GM12865 (cell line): Measurements from ENCODE around the gene HAGH.
"Not testable (repeated sequence)": the region's sequence is repeated elsewhere in the genome, so short reads cannot be mapped to it uniquely, and the experiment has no call there.

ENCODE experiments used
- DNase-seq: peaks from one replicate; pipeline ENCODE4 v3.0.0; 2010; ENCODE audit warnings: low read depth
- H3K4me3 ChIP-seq: 2 replicates; pipeline ENCODE4 v1.5.1; 2011; ENCODE audit warnings: mild to moderate bottlenecking, low read depth, low read length, control low read depth
- CTCF ChIP-seq: IDR thresholded peaks from 2 replicates; pipeline ENCODE4 v1.5.1; 2011; ENCODE audit warnings: low read length, control low read depth, low read depth, inconsistent platforms; ENCODE audit not compliant: insufficient read depth; ENCODE audit errors: missing control alignments

Gene HAGH

GRCh38 chr16:1826691-1827573 is at the start of gene HAGH, which contains the start of gene FAHD1:
TSS of gene HAGH (minus strand) at chr16:1826825. CDS start at chr16:1826787, 38 bp downstream.
TSS of gene FAHD1 (plus strand) at chr16:1827206. CDS start at chr16:1827239, 33 bp downstream.
- H3K4me3 ChIP-seq, result peak within 1 kb of the TSS; percentile 56
- peak; percentile 95 for DNase-seq
- TF ChIP-seq CTCF, result no peak

GRCh38 chr16:1876066-1876465 is 49.4 kb upstream of the HAGH start:
- not testable (repeated sequence) for H3K4me3 ChIP-seq, DNase-seq

GRCh38 chr16:1874854-1875253 is 48.2 kb upstream of the HAGH start:
- no peak for TF ChIP-seq CTCF
- peak; percentile 21 for DNase-seq
- H3K4me3 ChIP-seq, result no peak overlapping the region

GRCh38 chr16:1871974-1872635 is 45.5 kb upstream of the HAGH start, which contains the start of gene MEIOB:
TSS of gene MEIOB (minus strand) at chr16:1872164. CDS start at chr16:1868175, 3,989 bp downstream.
- H3K4me3 ChIP-seq, result no peak within 1 kb of the TSS
- peak; percentile 5 for DNase-seq

GRCh38 chr16:1870365-1871082 is 43.9 kb upstream of the HAGH start:
- DNase-seq, result no peak
- TF ChIP-seq CTCF, result no peak
- H3K4me3 ChIP-seq, result no peak overlapping the region

More at GRCh38 chr16:1871974-1872635, 45.5 kb upstream of the HAGH start, which contains the start of gene MEIOB:
- TF ChIP-seq CTCF, result no peak

GRCh38 chr16:1865902-1866690 is 39.5 kb upstream of the HAGH start:
- DNase-seq, result no peak
- TF ChIP-seq CTCF, result no peak
- H3K4me3 ChIP-seq, result no peak overlapping the region
